Loucy (cell line): ENCODE data around the gene ZMAT5.

Experiments
- H2AFZ ChIP-seq: fragments of 200-600 bp; sonication (generic); 2 replicates; pipeline ENCODE4 v1.6.0; 2016; ENCODE audit warnings: antibody characterized with exemption, mild to moderate bottlenecking, low read length, moderate library complexity
- H3F3A ChIP-seq: fragments of 200-600 bp; 2 replicates; pipeline ENCODE4 v1.6.0; 2016; ENCODE audit warnings: antibody characterized with exemption, low read depth, mild to moderate bottlenecking
- H3K27me3 ChIP-seq: fragments of 200-600 bp; sonication (generic); 2 replicates; pipeline ENCODE4 v1.6.1; 2014; ENCODE audit warnings: low read length, mild to moderate bottlenecking; ENCODE audit not compliant: insufficient read depth, poor library complexity, severe bottlenecking
- H3K36me3 ChIP-seq: fragments of 200-600 bp; sonication (generic); 2 replicates; pipeline ENCODE4 v1.6.1; 2016; ENCODE audit warnings: low read length; ENCODE audit not compliant: insufficient read depth
- H3K4me1 ChIP-seq: fragments of 200-600 bp; sonication (generic); 2 replicates; pipeline ENCODE4 v1.5.1; 2014; ENCODE audit warnings: low read length, mild to moderate bottlenecking; ENCODE audit not compliant: insufficient read depth, poor library complexity, severe bottlenecking
- H3K4me2 ChIP-seq: fragments of 200-600 bp; sonication (generic); 2 replicates; pipeline ENCODE4 v1.6.0; 2014; ENCODE audit warnings: antibody characterized with exemption, low read length, low read depth, mild to moderate bottlenecking; ENCODE audit not compliant: poor library complexity, severe bottlenecking
- H3K4me3 ChIP-seq: fragments of 200-600 bp; sonication (generic); 2 replicates; pipeline ENCODE4 v1.5.1; 2014; ENCODE audit warnings: low read length, mild to moderate bottlenecking, mixed read lengths; ENCODE audit not compliant: poor library complexity, severe bottlenecking
- H3K79me2 ChIP-seq: fragments of 200-600 bp; sonication (generic); 2 replicates; pipeline ENCODE4 v1.6.1; 2014; ENCODE audit warnings: low read length; ENCODE audit not compliant: insufficient read depth
- H3K9ac ChIP-seq: fragments of 200-600 bp; sonication (generic); 2 replicates; pipeline ENCODE4 v1.6.0; 2014; ENCODE audit warnings: mild to moderate bottlenecking, low read depth, low read length, moderate library complexity; ENCODE audit not compliant: poor library complexity, severe bottlenecking
- H3K9me2 ChIP-seq: fragments of 200-600 bp; sonication (generic); replicated peaks from 2 replicates; pipeline ENCODE4 v1.6.1; 2016; ENCODE audit warnings: low read depth, low read length, mixed read lengths
- H3K9me3 ChIP-seq: fragments of 200-600 bp; sonication (generic); 2 replicates; pipeline ENCODE4 v1.6.1; 2014; ENCODE audit warnings: mild to moderate bottlenecking, antibody characterized with exemption, low read length, low read depth; ENCODE audit not compliant: insufficient read depth
- H4K20me1 ChIP-seq: fragments of 200-600 bp; sonication (generic); 2 replicates; pipeline ENCODE4 v1.6.0; 2014; ENCODE audit warnings: antibody characterized with exemption, low read length, mild to moderate bottlenecking; ENCODE audit not compliant: insufficient read depth, poor library complexity, severe bottlenecking
- EZH2phosphoT487 ChIP-seq: fragments of 200-600 bp; IDR thresholded peaks from 2 replicates; pipeline ENCODE4 v1.6.1; 2018; ENCODE audit warnings: antibody characterized with exemption, mild to moderate bottlenecking, moderate library complexity, borderline replicate concordance
- TF ChIP-seq, protein P1 (sequence below): fragments of 200-600 bp; sonication (generic); conservative IDR thresholded peaks from 2 replicates; pipeline ENCODE4 v1.5.1; 2014; ENCODE audit warnings: mild to moderate bottlenecking, antibody characterized with exemption, low read length

Gene ZMAT5

DNA sequence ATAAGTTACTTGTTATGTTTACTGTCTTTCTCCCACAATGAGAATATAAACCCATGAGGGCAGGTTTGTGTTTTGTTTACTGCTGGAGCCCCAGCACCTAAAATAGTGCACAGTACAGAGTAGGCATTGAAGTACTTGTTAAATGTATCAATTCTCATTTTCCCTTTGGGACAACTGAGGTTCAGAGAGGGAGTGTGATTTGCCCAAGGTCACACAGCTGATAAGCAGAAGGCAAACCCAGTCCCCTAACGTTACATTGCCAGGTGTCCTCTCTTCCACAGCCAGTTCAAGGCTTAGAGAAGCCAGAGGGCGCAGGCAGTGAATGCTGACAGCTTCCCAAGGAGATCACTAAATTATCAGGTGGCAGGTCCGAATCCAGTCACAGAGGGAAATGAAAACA lies 16.8 kb downstream of the ZMAT5 start:
- Histone ChIP-seq H3K9me2 (no peaks in the 10 kb centered on the region), H3K4me2 (no peak overlapping the region), H3K79me2 (no peaks in the 10 kb centered on the region), H3K9ac (no peak overlapping the region), H3K4me3 (no peak overlapping the region), H3K9me3 (no peaks in the 10 kb centered on the region), H2AFZ (no peak overlapping the region), H3F3A (no peaks in the 10 kb centered on the region), H4K20me1 (no peaks in the 10 kb centered on the region), H3K27me3 (no peaks in the 10 kb centered on the region), H3K4me1 (no peaks in the 10 kb centered on the region), H3K36me3 (no peaks in the 10 kb centered on the region; the same call in 1 of the 2 replicates)
- TF ChIP-seq, protein P1, sequence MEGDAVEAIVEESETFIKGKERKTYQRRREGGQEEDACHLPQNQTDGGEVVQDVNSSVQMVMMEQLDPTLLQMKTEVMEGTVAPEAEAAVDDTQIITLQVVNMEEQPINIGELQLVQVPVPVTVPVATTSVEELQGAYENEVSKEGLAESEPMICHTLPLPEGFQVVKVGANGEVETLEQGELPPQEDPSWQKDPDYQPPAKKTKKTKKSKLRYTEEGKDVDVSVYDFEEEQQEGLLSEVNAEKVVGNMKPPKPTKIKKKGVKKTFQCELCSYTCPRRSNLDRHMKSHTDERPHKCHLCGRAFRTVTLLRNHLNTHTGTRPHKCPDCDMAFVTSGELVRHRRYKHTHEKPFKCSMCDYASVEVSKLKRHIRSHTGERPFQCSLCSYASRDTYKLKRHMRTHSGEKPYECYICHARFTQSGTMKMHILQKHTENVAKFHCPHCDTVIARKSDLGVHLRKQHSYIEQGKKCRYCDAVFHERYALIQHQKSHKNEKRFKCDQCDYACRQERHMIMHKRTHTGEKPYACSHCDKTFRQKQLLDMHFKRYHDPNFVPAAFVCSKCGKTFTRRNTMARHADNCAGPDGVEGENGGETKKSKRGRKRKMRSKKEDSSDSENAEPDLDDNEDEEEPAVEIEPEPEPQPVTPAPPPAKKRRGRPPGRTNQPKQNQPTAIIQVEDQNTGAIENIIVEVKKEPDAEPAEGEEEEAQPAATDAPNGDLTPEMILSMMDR = no peak
- TF ChIP-seq EZH2phosphoT487 = no peak

DNA sequence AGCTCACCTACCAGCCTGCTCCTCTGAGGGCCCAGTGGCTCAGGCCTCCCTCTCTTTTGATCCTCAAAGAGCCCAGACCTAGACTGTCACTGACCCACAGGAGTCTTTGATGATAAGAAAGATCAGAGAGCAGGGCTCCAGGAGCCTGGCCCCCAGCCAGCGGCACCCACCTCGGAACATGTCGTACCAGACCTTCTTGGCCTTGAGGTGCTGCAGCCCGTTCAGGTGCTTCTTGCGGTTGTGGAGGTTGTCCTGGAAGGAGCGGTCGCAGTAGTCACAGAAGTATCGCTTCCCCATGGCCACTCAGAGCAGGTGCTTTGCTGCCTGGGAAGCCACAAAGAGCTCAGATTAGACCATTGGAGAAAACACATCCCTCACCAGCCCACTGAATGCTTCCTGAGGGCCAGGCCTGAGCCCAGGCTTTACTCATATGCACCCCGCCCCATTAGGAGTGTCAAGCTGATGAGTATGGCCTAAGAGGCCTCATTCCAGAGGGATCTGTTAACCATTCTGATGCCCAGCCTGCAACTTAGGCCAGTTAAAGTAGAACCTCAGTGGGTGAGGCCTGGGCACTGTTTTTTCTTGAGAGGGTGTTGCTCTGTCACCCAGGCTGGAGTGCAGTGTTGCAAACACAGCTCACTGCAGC lies 18.4 kb downstream of the ZMAT5 start:
- Histone ChIP-seq H2AFZ (no peak overlapping the region), H3K79me2 (no peaks in the 10 kb centered on the region), H3K9me3 (no peaks in the 10 kb centered on the region), H3K27me3 (no peaks in the 10 kb centered on the region), H3K4me2 (no peak overlapping the region), H3K4me1 (no peaks in the 10 kb centered on the region), H4K20me1 (no peaks in the 10 kb centered on the region), H3K36me3 (no peaks in the 10 kb centered on the region; the same call in 1 of the 2 replicates), H3K9ac (no peak overlapping the region), H3F3A (no peaks in the 10 kb centered on the region), H3K9me2 (no peaks in the 10 kb centered on the region), H3K4me3 (no peak overlapping the region)
- TF ChIP-seq, protein P1 = no peak
- TF ChIP-seq EZH2phosphoT487 = no peak

DNA sequence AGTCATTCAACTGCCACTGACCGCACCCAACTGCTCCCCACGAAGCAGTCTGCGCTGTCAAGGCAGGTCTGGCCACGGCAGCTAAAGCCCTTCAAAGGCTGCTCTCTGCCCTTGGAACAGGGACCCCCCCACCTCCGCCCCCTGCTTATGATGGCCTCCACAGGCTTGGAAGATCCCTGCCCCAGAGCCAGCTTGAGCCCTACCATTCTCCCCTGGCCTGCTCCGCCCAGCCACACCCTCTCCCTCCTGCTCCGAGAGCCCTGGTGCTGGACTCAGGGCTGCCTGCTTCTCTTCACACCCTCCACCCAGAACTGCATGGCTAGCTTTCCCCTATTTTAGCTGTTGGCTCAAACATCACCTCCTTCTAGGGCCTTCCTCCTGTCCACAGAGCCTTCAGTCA lies 19.0 kb downstream of the ZMAT5 start:
- Histone ChIP-seq H2AFZ (no peak overlapping the region), H3F3A (no peaks in the 10 kb centered on the region), H3K4me1 (no peaks in the 10 kb centered on the region), H3K36me3 (no peaks in the 10 kb centered on the region; the same call in 1 of the 2 replicates), H3K4me2 (no peak overlapping the region), H3K27me3 (no peaks in the 10 kb centered on the region), H3K9me3 (no peaks in the 10 kb centered on the region), H3K9me2 (no peaks in the 10 kb centered on the region), H3K79me2 (no peaks in the 10 kb centered on the region), H4K20me1 (no peaks in the 10 kb centered on the region), H3K9ac (no peak overlapping the region), H3K4me3 (no peak overlapping the region)
- TF ChIP-seq EZH2phosphoT487 = no peak
- TF ChIP-seq, protein P1 = no peak
